Endothelial cell of umbilical vein (primary cell): ENCODE measurements around the gene AIRE. TPM values are rescaled to one million over a fixed set of nuclear protein-coding genes. Genes with fewer than 3 reads are reported as not detected.

Experiments used
- BruUV-seq: library from RNA; stranded (reverse); fragments of 400-500 nt; replicated peaks from 2 replicates; lab custom pipeline; 2021; lab: Mats Ljungman, UMichigan
- CTCF ChIA-PET: fragments of 300-600, 350-600 bp; sonication (Branson Sonifier 250); formaldehyde crosslinking; loops from one replicate; lab custom pipeline; 2021; ENCODE audit warnings: antibody characterized with exemption, inconsistent platforms; lab: Charles Lee
- POLR2A ChIA-PET: fragments of 300-600, 350-600 bp; sonication (Branson Sonifier 250); formaldehyde crosslinking; loops from one replicate; lab custom pipeline; 2021; ENCODE audit warnings: antibody characterized with exemption, inconsistent platforms; lab: Charles Lee
- DNase-seq: peaks from one replicate; pipeline ENCODE4 v3.0.0-alpha.2; 2011; ENCODE audit warnings: low read depth, low spot score
- FAIRE-seq: peaks from 2 replicates; lab custom pipeline; 2011; peaks lifted over from hg19 to GRCh38; lab: Jason Lieb, UNC
- H2AFZ ChIP-seq: 2 replicates; pipeline ENCODE4 v1.6.0; 2012; ENCODE audit warnings: low read depth, low read length, control low read depth, inconsistent platforms
- H3K27ac ChIP-seq: 2 replicates; pipeline ENCODE4 v1.5.1; 2011; ENCODE audit warnings: low read depth, mild to moderate bottlenecking, control low read depth, low read length, moderate library complexity; ENCODE audit not compliant: insufficient read depth
- H3K27me3 ChIP-seq, 2 experiments: 2 replicates each; pipeline versions ENCODE4 v1.6.0 to v1.6.1; 2011; ENCODE audit warnings: low read length in 2 of 2, mixed read lengths in 1 of 2; ENCODE audit not compliant: control insufficient read depth in 2 of 2, insufficient read depth in 2 of 2
- H3K36me3 ChIP-seq, 2 experiments: 2 replicates in 1 of 2; 3 replicates in 1 of 2; pipeline ENCODE4 v1.5.1; 2011; ENCODE audit warnings: low read length in 2 of 2, mild to moderate bottlenecking in 1 of 2, moderate library complexity in 1 of 2; ENCODE audit not compliant: control insufficient read depth in 2 of 2, insufficient read depth in 2 of 2; ENCODE audit errors: extremely low read depth in 1 of 2
- H3K4me1 ChIP-seq: 3 replicates; pipeline ENCODE4 v1.5.1; 2011; ENCODE audit warnings: mild to moderate bottlenecking, low read length; ENCODE audit not compliant: control insufficient read depth, insufficient read depth; ENCODE audit errors: extremely low read depth
- H3K4me2 ChIP-seq: 2 replicates; pipeline ENCODE4 v1.6.1; 2011; ENCODE audit warnings: low read length, control low read depth, mixed read lengths; ENCODE audit not compliant: insufficient read depth
- H3K4me3 ChIP-seq, 3 experiments: fragments of 200-600 bp in 1 of 3; sonication (generic), shearing (Covaris generic) in 1 of 3; replicated peaks in 1 of 3; 2 replicates each; pipeline ENCODE4 v1.5.1; 2011 to 2016; ENCODE audit warnings: control low read depth in 3 of 3, low read length in 3 of 3, mild to moderate bottlenecking in 2 of 3, inconsistent platforms in 1 of 3, low read depth in 1 of 3, moderate library complexity in 1 of 3; ENCODE audit not compliant: insufficient read depth in 1 of 3
- H3K79me2 ChIP-seq: 2 replicates; pipeline ENCODE4 v1.6.0; 2012; ENCODE audit warnings: low read length, inconsistent platforms; ENCODE audit not compliant: control insufficient read depth, insufficient read depth
- H3K9ac ChIP-seq: replicated peaks from 2 replicates; pipeline ENCODE3; 2011; ENCODE audit warnings: low read length, control low read depth; ENCODE audit not compliant: insufficient read depth; ENCODE audit errors: extremely low read depth
- H3K9me1 ChIP-seq: replicated peaks from 3 replicates; pipeline ENCODE4 v1.6.0; 2011; ENCODE audit warnings: mild to moderate bottlenecking, low read length; ENCODE audit not compliant: control insufficient read depth, insufficient read depth; ENCODE audit errors: extremely low read depth
- H3K9me3 ChIP-seq: replicated peaks from 2 replicates; pipeline ENCODE4 v1.5.1; 2012; ENCODE audit warnings: low read length, inconsistent platforms; ENCODE audit not compliant: control insufficient read depth, insufficient read depth
- H4K20me1 ChIP-seq: replicated peaks from 2 replicates; pipeline ENCODE3; 2011; ENCODE audit warnings: mild to moderate bottlenecking, low read length; ENCODE audit not compliant: control insufficient read depth, insufficient read depth; ENCODE audit errors: extremely low read depth
- EZH2 ChIP-seq: IDR thresholded peaks from 2 replicates; pipeline ENCODE4 v1.6.1; 2012; ENCODE audit warnings: borderline replicate concordance, low read depth, mild to moderate bottlenecking, moderate library complexity, low read length, inconsistent platforms; ENCODE audit not compliant: severe bottlenecking
- FOS ChIP-seq: IDR thresholded peaks from 2 replicates; pipeline ENCODE4 v1.6.1; 2011; ENCODE audit warnings: mild to moderate bottlenecking, low read length, moderate library complexity, borderline replicate concordance; ENCODE audit not compliant: insufficient read depth
- GATA2 ChIP-seq: IDR thresholded peaks from 2 replicates; pipeline ENCODE4 v1.7.0; 2011; ENCODE audit warnings: low read depth, mild to moderate bottlenecking, moderate library complexity, mixed read lengths, low read length; ENCODE audit not compliant: insufficient read length, insufficient read depth
- JUN ChIP-seq: IDR thresholded peaks from 2 replicates; pipeline ENCODE4 v1.6.1; 2011; ENCODE audit warnings: borderline replicate concordance, low read depth; ENCODE audit not compliant: insufficient read length, insufficient read depth
- MYC ChIP-seq: IDR thresholded peaks from one replicate; pipeline ENCODE4 v1.6.1; 2011; ENCODE audit warnings: mild to moderate bottlenecking, low read depth, low read length
- POLR2A ChIP-seq: IDR thresholded peaks from 2 replicates; pipeline ENCODE4 v1.6.1; 2012; ENCODE audit warnings: low read depth, mild to moderate bottlenecking, control low read depth, low read length
- POLR2AphosphoS5 ChIP-seq: IDR thresholded peaks from 2 replicates; pipeline ENCODE4 v1.6.1; 2012; ENCODE audit warnings: low read depth, mild to moderate bottlenecking, control low read depth, low read length, moderate library complexity; ENCODE audit not compliant: insufficient read depth
- dilution Hi-C: fragments of 300-500 bp; cut with MboI; formaldehyde crosslinking; loops from one replicate; pipeline ENCODE4 v1.15.0; 2019; ENCODE audit warnings: low sequenced_read_pairs; ENCODE audit not compliant: extremely low pct_ligation_motif_present
- intact Hi-C: fragments of 100-400 bp; cut with micrococcal nuclease; formaldehyde crosslinking; loops from one replicate; pipeline ENCODE4 v1.10.0; 2022
- polyA plus RNA-seq, 4 experiments: library from polyadenylated mRNA; depleted of rRNA in 3 of 4; stranded (reverse) in 3 of 4; unstranded in 1 of 4; fragments of >200 nt; gene quantifications; 2 replicates each; pipeline versions ENCODE4 v1.2.1 to v1.2.3, GENCODE V29; 2011 to 2012; ENCODE audit warnings: missing spikeins in 1 of 4
- total RNA-seq: library from RNA; stranded (reverse); gene quantifications from 2 replicates; pipeline ENCODE4 v1.2.3, GENCODE V29; 2021
- TF ChIP-seq, protein P1 (sequence below): IDR thresholded peaks from 2 replicates; pipeline ENCODE4 v1.6.1; 2011; ENCODE audit not compliant: insufficient read depth, insufficient read length
- TF ChIP-seq, protein P2 (sequence below), 2 donors: IDR thresholded peaks; 1 replicate in 1 of 2; 2 replicates in 1 of 2; pipeline ENCODE4 v1.5.1; 2011; ENCODE audit warnings: low read length in 2 of 2, mild to moderate bottlenecking in 2 of 2, moderate library complexity in 2 of 2, control low read depth in 1 of 2, inconsistent platforms in 1 of 2, low read depth in 1 of 2; ENCODE audit not compliant: insufficient read depth in 1 of 2; ENCODE audit errors: extremely low read depth in 1 of 2

Gene AIRE
- total and polyA plus RNA-seq, 2 donors (not counting 3 experiments of a cell fraction or from before 2014, with no cell fraction given): 0.04 to 0.11 TPM

GRCh38 chr21:44291936-44292811 is 6.5 kb downstream of the AIRE start:
- no TSS peak for BruUV-seq
- no peak for FAIRE-seq
- H3K4me3 ChIP-seq: no peak overlapping the region

More at GRCh38 chr21:44291936-44292811, 6.5 kb downstream of the AIRE start:
- dilution Hi-C loops (no loop called here), intact Hi-C loops (no loop called here)
- Histone ChIP-seq H4K20me1 (no peaks in the 10 kb centered on the region), H3K9me3 (no peaks in the 10 kb centered on the region), H3K9me1 (no peaks in the 10 kb centered on the region), H2AFZ (no peak overlapping the region), H3K27ac (no peak overlapping the region), H3K9ac (no peak overlapping the region), H3K27me3 (no peaks in the 10 kb centered on the region), H3K79me2 (no peaks in the 10 kb centered on the region), H3K4me1 (no peaks in the 10 kb centered on the region), H3K36me3 (no peaks in the 10 kb centered on the region), H3K4me2 (no peak overlapping the region)
- no peak for DNase-seq
- POLR2A ChIA-PET: no interaction called here
- CTCF ChIA-PET: no interaction called here
- TF ChIP-seq, protein P1, sequence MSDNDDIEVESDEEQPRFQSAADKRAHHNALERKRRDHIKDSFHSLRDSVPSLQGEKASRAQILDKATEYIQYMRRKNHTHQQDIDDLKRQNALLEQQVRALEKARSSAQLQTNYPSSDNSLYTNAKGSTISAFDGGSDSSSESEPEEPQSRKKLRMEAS: no peak
- TF ChIP-seq JUN (no peak), POLR2A (no peak), MYC (no peak), GATA2 (no peak), EZH2 (no peak), POLR2AphosphoS5 (no peak), FOS (no peak)
- TF ChIP-seq, protein P2, sequence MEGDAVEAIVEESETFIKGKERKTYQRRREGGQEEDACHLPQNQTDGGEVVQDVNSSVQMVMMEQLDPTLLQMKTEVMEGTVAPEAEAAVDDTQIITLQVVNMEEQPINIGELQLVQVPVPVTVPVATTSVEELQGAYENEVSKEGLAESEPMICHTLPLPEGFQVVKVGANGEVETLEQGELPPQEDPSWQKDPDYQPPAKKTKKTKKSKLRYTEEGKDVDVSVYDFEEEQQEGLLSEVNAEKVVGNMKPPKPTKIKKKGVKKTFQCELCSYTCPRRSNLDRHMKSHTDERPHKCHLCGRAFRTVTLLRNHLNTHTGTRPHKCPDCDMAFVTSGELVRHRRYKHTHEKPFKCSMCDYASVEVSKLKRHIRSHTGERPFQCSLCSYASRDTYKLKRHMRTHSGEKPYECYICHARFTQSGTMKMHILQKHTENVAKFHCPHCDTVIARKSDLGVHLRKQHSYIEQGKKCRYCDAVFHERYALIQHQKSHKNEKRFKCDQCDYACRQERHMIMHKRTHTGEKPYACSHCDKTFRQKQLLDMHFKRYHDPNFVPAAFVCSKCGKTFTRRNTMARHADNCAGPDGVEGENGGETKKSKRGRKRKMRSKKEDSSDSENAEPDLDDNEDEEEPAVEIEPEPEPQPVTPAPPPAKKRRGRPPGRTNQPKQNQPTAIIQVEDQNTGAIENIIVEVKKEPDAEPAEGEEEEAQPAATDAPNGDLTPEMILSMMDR (IDR thresholded peaks at IDR 0.05; ENCODE audit: extremely low read depth in 1 of 2, insufficient read depth in 1 of 2, low read depth in 1 of 2, low read length in 2 of 2): no peak
